Sigmoid colon (tissue), 4 donors: ENCODE data around the gene SPESP1.

Experiments used
- CTCF ChIP-seq, 4 experiments: fragments of 450-650 bp in 3 of 4; fragments of 200-600 bp in 1 of 4; IDR thresholded peaks; one replicate each; pipeline ENCODE4 v1.5.1; 2016 to 2019; ENCODE audit warnings: antibody characterized with exemption in 4 of 4, mild to moderate bottlenecking in 3 of 4, moderate library complexity in 2 of 4
- EP300 ChIP-seq, 4 donors: sonication (generic); formaldehyde crosslinking; IDR thresholded peaks; one replicate each; pipeline ENCODE4 v1.6.1; 2017; ENCODE audit warnings: antibody characterized with exemption in 4 of 4
- POLR2A ChIP-seq, 2 donors: fragments of 450-650 bp; IDR thresholded peaks; one replicate each; pipeline ENCODE4 v1.6.1; 2016; ENCODE audit warnings: antibody characterized with exemption in 2 of 2, mild to moderate bottlenecking in 2 of 2, moderate library complexity in 2 of 2

GRCh38 chr15:68966996-68967395, 36.7 kb downstream of the SPESP1 start:
- TF ChIP-seq CTCF (IDR thresholded peaks at IDR 0.05) (no peak), EP300 (IDR thresholded peaks at IDR 0.05) (no peak), POLR2A (IDR thresholded peaks at IDR 0.05) (no peak)
